HTR-8/SVneo (cell line): ENCODE data around the gene ENDOU.
A peak's percentile ranks its signal among the peaks of the same experiment; 100 is the strongest.

Source experiments
- DNase-seq: peaks from one replicate; pipeline ENCODE4 v3.0.0; 2011; ENCODE audit warnings: low spot score, mixed read lengths; ENCODE audit not compliant: insufficient read length
- FAIRE-seq: peaks from 2 replicates; lab custom pipeline; 2011; peaks lifted over from hg19 to GRCh38; lab: Jason Lieb, UNC

Gene ENDOU

GRCh38 chr12:47729233-47729632, 3.9 kb upstream of the ENDOU start:
- FAIRE-seq, result no peak

GRCh38 chr12:47725893-47726292, 603 bp upstream of the ENDOU start:
- FAIRE-seq (no peak), DNase-seq (no peak)

More at GRCh38 chr12:47729233-47729632, 3.9 kb upstream of the ENDOU start:
- DNase-seq, result no peak

- FAIRE-seq (no peak), DNase-seq (no peak)
Observed at GRCh38 chr12:47722941-47723631, 2.2 kb downstream of the ENDOU start.

DNA sequence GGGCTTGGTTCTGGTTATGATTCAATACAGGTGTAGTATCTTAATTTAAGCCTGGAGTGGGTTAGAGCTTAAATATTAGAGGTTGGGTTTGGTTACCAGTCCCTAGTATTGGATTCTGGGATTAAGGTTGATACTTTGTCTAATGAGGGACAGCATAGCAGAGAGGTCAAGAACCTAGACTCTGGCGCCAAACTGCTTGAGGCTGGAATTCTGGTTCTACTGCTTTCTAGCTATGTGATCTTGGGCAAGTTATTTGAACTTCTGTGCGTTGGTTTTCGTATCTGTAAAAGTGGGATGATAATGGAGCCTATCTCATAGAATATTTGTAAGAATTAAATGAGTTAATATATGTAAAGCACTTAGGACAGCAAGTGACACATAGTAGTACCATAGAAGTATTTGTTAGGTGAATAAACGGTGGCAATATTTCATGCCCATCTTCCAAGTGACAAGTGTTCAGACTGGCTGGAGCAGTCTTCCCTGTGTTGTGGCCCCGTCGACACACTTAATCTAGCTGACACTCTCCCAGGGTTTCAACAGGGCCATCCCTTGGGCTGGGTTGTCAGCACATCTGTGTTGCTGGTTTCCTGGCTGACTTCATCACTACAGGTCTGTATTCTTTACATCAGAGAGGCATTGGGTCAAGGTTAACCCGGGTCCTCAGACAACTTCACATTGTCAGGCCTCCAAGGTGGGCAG, 3.0 kb downstream of the ENDOU start:
- DNase-seq (no peak), FAIRE-seq (no peak)

DNA sequence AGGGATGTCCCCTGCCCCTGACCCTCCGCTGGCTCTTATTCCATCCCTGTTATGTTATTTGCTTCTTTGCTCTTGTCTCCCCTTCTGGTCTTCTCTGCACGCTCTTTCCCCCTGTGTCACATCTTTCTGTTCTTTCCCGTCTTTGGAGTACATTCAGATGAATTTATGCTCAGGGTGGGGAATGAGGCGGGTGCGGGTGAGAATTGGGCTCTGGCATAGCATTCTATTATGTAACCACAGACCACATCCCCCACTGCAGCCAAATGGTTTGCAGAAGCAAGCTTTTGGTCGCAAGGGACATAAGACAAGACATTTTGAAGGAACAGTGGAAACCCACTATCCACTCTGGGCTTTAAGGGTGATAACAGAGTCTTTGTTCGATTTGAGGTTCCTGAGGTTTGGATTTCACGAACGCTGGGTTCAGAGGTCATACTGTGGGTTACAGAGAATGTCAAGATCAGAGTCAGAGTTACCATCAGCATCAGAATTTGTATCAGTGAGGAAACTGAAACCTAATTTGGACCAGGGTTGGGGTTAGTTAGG, 3.8 kb downstream of the ENDOU start:
- FAIRE-seq, result no peak
- no peak for DNase-seq

DNA sequence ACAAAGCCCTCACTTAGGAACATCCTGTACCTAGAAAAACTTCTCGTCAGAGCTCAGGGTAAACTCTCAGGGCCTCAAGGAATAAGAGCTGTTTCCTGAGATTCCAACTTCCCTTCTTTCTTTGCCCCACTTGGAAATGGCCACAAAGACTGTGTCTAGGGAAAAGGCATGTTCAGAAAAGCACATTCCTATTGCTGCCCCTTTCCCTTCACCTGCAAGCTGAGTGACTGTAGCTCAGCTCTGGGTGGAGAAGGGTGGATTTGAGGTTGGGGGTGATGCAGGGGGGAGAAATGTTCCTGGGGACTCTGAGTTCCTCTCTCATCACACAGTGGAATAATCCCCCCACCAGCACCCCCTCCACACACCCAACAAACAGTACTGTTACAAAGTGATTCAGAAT, 6.8 kb downstream of the ENDOU start:
- FAIRE-seq (no peak), DNase-seq (no peak)

- FAIRE-seq, result no peak
Observed at GRCh38 chr12:47717443-47718193, 7.7 kb downstream of the ENDOU start.

GRCh38 chr12:47717046-47717442, 8.2 kb downstream of the ENDOU start:
- FAIRE-seq, result no peak
- no peak for DNase-seq

More at GRCh38 chr12:47717443-47718193, 7.7 kb downstream of the ENDOU start:
- peak; percentile 80 for DNase-seq

GRCh38 chr12:47715877-47716548, 9.3 kb downstream of the ENDOU start:
- DNase-seq (no peak), FAIRE-seq (no peak)

- FAIRE-seq (no peak), DNase-seq (peak; percentile 68)
Observed at GRCh38 chr12:47715393-47715876, 9.9 kb downstream of the ENDOU start.

GRCh38 chr12:47714826-47715386, 10.4 kb downstream of the ENDOU start:
- DNase-seq (no peak), FAIRE-seq (no peak)

GRCh38 chr12:47712171-47712570, 13.1 kb downstream of the ENDOU start:
- FAIRE-seq, result no peak
- DNase-seq, result no peak

GRCh38 chr12:47711448-47711847, 13.8 kb downstream of the ENDOU start:
- FAIRE-seq, result no peak
- no peak for DNase-seq

DNA sequence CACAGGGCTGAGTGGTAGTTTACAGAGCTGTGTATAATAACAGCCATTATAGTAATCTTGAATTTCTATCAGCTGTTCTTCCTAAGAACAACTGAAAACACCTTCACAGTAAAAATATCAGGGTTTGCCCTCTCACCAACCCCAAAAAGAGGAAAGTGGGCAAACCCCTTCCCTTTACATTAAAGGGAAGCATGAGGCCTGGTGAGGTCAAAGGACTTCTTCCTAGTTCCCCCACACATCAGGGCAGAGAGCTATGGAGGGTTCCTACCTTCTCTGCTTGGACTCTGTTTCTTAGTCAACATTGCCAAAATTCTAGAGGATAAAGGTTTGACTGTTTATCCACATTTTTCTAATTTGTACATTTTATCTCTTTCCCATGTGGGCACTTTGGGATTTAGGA, 15.0 kb downstream of the ENDOU start:
- FAIRE-seq (no peak), DNase-seq (no peak)

DNA sequence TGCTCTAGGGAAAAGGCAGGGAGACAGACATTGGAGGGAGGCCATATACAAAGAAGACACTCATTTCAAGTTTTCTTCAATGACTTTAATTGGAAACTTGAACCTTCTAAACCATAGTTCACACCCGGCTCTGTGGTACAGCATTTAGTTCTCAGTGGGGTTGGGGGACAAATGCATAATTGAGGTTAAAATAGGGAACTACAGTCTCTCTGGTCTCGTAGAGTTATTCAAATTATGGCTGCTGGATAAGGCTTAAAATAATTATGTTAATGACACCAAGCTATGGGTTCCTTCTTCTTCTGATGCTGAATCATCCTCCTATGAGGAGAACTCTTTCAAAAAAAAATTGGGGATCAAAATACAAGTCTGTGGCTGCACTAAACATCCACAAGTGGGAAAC, 15.6 kb downstream of the ENDOU start:
- FAIRE-seq (no peak), DNase-seq (no peak)

GRCh38 chr12:47709237-47709636, 16.1 kb downstream of the ENDOU start:
- FAIRE-seq (no peak), DNase-seq (no peak)

DNA sequence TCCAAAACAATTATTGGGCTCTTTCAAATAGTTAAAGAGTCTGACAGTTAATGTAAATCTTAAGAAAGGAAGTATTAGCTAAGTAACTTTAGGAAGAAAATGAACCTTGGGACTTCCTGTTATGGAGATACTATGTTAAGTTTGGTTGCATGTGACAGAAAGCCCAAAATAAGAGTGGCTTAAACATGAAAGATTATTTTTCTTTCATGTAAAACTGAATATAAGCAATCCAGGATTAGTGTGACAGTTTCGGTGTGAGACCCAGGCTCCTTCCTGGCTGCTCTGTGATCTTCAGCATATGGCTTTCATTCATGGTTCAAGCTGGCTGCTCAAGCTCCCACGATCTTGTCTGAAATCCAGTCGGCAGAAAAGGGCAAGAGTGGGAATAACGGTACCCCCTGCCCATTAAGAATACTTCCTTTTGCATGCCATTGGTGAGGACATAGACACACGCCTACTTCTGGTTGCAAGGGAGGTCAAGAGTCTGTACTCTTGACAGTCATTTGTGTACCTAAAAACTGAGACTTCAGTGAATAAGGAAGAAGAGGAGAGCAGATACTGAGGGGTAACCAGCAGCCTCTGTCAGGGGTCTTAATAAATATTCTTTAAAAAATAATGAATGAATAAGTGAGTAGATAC, 17.3 kb downstream of the ENDOU start:
- DNase-seq (no peak), FAIRE-seq (no peak)

DNA sequence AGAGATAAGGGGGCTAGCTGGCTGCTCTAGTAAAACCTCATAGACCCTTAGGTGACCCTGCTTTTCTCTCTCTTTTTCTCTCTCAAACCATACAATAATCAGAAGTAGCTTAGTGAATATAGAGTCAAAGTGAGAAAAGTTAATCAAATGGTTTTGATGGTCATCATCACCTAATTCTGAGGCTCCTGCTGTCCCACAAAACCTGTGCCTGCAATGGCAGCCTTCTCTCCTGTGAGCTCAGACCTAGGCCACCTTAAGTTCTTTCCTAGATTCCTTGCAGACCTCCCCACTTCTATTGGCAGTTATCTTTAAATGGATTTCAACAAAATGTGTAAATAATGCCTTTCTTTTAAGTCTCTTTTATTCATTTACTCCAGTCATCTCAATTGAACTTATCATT, 17.9 kb downstream of the ENDOU start:
- no peak for FAIRE-seq
- DNase-seq, result no peak
